A172 (cell line): ENCODE data around the gene ZNF688. TPM values are rescaled to one million over a fixed set of nuclear protein-coding genes. Genes with fewer than 3 reads are reported as not detected.
"Not testable (repeated sequence)": the region's sequence is repeated elsewhere in the genome, so short reads cannot be mapped to it uniquely, and the experiment has no call there.

Experiments
- DNase-seq: peaks from one replicate; pipeline ENCODE4 v3.0.0-alpha.2; 2015; ENCODE audit warnings: low spot score
- total RNA-seq: library from RNA; depleted of rRNA; stranded (reverse); fragments of >200 nt; shearing (Covaris generic); gene quantifications from 2 replicates; pipeline ENCODE4 v1.2.3, GENCODE V29; 2014; rRNA removed

Gene ZNF688
- 6.9 and 11.9 TPM in 2 replicates for total RNA-seq

DNA sequence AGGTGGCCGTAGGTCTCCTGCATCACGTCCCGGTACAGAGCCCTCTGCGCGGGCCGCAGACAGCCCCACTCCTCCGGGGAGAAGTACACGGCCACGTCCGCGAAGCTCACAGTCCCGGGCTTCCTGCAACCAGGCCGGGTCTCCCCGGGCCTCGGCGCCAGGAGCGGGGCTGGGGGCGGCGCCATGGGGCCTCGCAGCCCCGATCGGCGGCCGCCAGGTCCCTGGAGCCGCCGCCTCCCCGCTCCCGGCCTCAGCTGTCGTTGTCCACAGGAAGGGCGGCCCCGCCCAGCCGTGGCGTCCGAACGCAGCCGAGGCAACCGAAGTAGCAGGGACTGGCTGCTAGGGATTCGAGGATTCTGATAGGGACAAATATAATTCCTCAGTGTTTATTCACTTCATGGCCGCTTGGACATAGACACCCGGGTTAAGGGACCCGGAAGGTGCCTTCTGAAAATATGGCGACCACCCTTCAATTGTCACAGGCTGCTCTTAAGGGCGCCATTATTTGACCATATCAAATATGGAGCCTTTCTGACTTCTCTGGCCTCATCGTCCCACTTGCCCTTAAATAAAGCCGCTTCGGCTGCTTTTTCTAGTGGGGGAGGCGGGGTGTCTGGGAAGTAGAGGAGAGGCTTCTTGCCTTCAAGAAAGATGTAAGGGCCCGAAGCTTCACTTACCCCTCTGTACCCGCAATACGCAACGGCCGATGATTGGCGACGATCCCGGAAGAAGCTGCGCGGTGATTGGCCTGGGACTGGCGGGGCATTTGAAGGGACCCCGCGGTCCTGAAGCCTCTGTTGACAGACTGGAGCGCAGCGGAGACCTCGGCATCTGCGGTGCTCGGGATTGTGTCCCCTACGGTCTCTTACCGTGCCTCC lies at the start of gene ZNF688:
Gene ZNF688, minus strand, starts transcription at position 270 of the 878 bp plus-strand sequence. Its CDS starts 85 bp downstream, at position 185.
- DNase-seq, result peak; percentile 95

GRCh38 chr16:30620169-30620568 lies 48.7 kb upstream of the ZNF688 start:
- no peak for DNase-seq

DNA sequence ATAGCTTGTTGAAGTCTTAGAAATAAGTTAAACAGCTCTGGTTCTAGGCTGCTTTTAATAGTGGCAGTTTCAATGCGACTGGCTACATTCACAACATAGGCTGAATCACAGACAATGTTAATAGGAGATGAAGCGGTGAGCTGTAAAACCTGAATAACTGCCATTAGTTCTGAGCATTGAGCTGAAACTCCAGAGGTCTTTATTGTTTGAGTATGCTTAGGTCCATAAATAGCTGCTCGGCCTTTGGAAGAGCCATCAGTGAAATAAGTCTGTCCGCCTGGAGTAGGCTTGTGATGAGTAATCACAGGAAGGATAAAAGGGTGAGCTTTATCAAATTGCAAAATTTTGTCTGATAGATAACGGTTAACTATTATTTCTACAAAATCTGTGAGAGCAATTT lies 48.1 kb upstream of the ZNF688 start:
- no peak for DNase-seq

GRCh38 chr16:30619202-30619601 lies 47.7 kb upstream of the ZNF688 start:
- DNase-seq, result no peak

DNA sequence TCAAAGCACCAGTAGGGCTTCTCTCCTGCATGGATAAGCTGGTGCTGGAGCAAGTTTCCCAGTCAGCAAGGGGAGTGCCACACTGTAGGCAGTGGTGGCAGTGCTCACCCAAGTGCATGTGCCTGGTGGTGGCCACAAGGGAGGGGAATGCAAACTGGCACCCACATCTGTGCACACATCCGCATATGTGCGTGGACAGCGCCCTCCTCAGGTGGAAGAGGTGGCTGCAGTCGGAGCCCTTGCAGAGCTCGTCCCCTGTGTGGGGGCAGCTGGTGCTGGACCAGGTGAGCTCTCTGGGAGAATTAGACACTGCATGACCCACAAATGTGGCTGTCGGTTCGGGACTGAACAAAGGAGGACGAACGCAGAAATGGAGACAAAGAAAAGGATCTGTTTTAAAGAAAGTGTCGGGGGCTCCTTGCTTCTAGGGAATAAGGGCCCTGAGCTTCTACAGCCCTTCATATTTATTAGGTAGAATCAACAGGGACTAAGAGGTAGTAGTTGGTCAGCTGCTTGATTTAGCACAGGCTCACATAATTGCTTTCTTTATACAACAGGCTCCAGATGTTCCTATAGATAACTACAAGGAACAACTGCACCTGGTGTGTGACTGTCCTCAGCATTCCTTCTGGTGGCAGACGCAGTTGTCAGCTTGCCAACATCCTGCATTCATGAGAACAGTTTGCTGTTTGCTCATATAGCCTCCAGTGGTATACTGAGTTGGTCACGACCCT lies 44.0 kb upstream of the ZNF688 start:
- DNase-seq, result no peak

DNA sequence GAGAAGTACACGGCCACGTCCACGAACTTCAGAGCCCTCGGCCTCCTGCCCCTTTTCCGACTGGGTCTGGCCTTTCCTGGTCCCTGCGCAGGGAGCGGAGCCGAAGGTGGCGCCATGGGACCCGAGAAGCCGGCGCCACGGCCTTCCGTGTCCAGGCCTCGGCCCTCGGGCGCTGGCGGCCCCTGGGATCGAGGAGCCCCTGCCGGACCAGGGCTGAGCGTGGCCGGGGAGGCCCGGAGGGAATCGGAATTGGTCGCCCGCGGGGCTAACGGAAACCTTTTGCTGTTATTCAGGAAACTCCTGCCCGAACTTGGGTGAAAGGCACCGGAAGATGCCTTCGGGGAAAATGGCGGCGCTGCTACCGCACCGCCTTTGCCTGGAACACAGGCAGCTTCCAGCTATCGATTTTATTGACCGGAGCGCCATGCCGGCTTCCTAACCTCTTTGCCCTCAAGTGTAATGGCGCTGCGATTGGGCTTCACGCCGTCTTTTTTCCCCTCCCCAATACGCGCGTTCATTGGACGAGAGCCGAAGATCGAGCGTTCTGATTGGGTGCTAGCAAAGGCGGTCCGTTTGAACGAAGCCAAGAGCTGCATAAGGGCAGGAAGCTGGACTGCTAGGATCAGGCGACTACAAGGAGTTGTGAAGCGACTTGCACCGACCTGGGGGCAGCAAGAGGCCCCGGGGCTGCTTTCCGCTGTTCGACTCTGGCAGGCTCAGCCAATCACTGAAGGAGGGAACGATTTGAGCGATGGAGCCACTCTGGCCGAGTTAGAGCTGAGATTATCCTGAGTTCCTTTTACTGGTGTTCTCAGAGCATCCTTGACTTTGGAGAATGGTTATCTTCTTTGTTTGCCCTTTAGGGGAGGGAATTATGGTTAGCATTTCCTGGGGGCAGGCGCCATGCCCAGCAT lies 38.7 kb upstream of the ZNF688 start, which contains the start of gene ZNF689:
Gene ZNF689, minus strand, starts transcription at position 464 of the 914 bp plus-strand sequence. Its CDS starts 348 bp downstream, at position 116.
- peak; percentile 95 for DNase-seq

DNA sequence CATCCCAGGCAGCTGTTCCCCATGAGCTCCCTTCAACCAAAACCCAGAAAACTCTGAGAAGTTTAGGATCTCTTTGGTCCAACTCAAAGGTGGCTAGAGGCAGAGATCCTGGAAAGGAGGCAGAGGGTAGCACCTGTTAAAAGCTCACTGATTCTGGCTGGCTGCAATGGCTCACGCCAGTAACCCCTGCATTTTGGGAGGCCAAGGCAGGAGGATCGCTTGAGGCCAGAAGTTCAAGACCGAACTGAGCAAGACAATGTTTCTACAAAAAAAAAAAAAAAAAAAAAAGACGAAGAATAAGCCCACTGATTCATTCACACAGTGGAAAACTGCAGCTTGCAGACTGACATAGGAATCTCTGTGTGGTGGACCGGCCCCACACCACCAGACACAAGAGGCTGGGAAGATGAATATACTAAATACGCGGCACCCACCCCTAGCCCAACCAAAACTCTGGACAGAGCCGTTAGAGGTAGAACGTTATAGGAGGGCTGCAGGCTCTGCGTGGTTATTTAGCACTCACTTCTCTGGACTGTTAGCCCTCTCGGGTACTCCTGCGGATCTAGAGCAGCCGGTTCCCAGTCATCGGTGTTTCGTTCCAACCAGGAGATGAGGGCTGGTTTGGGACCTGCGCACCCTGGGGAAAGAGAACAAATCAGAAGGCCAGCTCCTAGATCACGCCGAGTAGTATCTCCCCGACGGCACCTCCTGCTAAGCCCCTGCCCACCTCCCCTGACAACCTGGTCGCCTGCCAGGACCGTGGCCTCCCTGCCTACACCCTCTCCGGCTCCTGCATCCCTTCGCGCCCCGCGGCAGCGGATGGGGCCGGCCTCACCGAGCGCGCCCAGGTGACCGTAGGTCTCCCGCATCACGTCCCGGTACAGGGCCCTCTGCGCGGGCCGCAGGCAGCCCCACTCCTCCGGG lies 37.8 kb upstream of the ZNF688 start:
- DNase-seq, result peak; percentile 32

GRCh38 chr16:30606004-30606403 lies 34.5 kb upstream of the ZNF688 start:
- no peak for DNase-seq

DNA sequence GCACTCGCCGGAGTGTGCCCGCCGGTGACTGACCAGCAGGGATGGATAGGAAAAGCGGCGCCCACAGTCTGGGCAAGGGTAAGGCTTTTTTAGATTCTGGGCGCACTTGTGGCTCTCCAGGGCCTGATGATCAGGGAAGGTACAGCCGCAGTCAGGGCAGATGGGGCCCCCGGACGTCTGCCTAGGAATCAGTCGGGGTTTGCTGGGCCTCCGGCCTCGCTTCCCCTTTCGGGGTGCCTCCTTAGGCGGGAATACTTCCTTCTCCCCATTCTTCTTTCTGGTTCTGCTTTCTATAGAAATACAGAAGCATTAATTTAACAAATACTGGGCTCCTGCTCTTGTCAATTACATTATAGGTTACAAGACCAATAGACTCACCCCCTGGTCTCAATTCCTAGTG lies 33.6 kb upstream of the ZNF688 start:
- DNase-seq, result no peak

GRCh38 chr16:30604316-30604947 lies 32.9 kb upstream of the ZNF688 start:
- DNase-seq, result no peak

DNA sequence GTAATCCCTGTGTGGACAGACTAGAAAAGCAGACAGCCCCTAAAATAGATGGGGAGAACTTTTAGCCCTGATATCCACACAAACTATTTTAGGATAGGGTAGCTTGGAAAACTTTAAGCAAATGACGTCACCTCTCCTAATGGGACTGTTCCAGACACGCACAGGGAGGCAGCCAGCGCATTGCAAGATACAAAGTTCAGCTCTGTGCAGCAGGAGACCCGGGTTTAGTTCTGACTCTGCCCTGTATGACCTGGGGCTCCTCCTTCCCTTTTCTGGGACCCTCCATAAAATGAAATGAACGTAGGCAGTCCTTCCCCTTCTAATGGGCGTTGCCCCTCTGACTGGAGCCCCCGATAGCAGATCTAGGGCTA lies 32.4 kb upstream of the ZNF688 start:
- no peak for DNase-seq

DNA sequence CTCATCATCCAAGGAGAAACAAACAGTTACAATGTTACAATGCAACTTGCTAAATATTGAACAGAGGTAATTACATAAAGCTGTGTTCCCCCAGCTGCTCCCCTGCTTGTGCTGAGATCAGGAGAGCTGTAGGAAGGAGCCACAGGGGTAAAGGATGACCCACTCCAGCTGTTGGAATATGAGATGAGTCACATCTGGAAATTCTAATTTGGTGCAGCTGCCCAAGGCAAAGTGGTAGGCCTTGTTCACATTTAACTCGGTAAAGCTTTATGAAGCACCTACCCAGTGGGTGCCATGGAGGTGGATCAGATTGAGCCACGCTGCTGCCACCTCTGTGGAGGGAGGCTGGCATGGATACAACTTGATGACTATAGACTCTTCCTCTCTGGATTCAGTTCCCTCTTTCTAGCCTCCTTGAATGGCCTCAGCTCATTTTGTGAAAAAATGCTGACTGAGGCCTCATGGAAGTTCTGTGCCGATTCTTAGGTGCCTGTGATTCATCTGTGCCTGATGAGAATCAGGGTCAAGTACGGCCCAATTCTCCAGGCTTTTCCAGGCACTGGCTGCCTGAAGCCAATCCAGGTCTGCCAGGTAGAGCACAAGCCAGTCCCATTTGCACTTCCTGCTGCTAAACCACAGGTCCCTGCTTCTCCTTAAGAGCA lies 31.2 kb upstream of the ZNF688 start:
- DNase-seq, result no peak

- no peak for DNase-seq
Measured at GRCh38 chr16:30601966-30602365, 30.5 kb upstream of the ZNF688 start.

DNA sequence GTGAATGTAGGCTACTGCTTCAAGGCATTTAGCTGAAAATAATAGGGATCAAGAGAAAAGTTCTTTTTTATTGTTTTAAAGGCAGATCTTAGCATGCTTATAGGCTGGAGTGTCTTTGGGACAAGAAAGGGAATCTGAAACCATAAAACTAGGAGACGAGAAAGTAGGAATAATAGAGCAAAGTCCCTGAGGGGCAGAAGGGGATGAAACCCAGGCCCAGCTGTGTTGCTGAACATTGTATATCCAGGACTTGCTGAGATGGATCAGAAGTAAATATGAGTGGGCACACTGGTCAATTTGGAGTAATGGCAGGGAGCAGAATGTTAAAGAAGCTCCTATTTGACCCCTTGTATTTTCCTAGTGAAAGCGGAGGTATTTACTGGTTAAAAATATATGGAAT lies 29.4 kb upstream of the ZNF688 start:
- DNase-seq, result no peak

- DNase-seq, result no peak
Measured at GRCh38 chr16:30600215-30600614, 28.7 kb upstream of the ZNF688 start.

GRCh38 chr16:30592871-30593270 lies 21.4 kb upstream of the ZNF688 start:
- no peak for DNase-seq

GRCh38 chr16:30590869-30591268 lies 19.4 kb upstream of the ZNF688 start:
- not testable (repeated sequence) for DNase-seq

DNA sequence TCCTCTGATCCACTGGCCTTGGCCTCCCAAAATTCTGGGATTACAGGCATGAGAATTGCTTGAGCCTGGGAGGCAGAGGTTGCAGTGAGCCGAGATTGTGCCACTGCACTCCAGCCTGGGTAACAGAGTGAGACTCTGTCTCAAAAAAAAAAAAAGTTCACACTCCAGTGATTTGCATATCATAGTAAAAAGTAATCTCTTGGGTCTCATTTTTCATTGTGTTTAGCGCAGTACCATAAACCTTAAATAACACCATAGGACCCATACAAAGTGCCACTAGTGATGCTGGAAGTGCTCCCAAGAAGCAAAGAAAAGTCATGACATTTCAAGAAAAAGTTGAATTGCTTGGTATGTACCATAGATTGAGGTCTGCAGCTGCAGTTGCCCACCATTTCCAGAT lies 18.1 kb upstream of the ZNF688 start:
- DNase-seq, result not testable (repeated sequence)

DNA sequence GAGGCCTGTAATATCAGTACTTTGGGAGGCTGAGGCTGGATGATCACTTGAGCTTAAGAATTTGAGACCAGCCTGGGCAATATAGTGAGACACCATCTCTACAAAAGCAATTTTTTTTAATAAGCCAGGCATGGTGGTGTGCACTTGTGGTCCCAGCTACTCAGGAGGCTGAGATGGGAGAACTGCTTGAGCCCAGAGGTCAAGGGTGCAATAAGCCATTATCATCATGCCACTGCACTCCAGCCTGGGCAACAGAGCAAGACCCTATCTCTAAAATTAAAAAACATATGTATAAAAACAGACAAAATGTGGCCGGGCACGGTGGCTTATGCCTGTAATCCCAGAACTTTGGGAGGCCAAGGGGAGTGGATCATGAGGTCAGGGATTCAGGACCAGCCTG lies 17.1 kb upstream of the ZNF688 start:
- DNase-seq, result no peak
